GM23338 (cell line): ENCODE measurements around the gene SH3RF2. TPM values are rescaled to one million over a fixed set of nuclear protein-coding genes. Genes with fewer than 3 reads are reported as not detected.

Experiments used
- ATAC-seq: fragments of 200-7000 bp; cut with Tn5 transposase; 3 replicates; pipeline ENCODE4 v1.9.1; 2020
- DNase-seq: peaks from one replicate; pipeline ENCODE4 v3.0.0-alpha.2; 2015; ENCODE audit warnings: low spot score
- H2AFZ ChIP-seq: fragments of 200-600 bp; sonication (generic); 2 replicates; pipeline ENCODE4 v1.8.0; 2016; ENCODE audit warnings: antibody characterized with exemption, mild to moderate bottlenecking, moderate library complexity
- H3F3A ChIP-seq: fragments of 200-600 bp; sonication (generic); replicated peaks from 2 replicates; pipeline ENCODE4 v1.8.0; 2017; ENCODE audit warnings: antibody characterized with exemption, mixed run types, low read depth
- H3K27ac ChIP-seq: fragments of 200-600 bp; sonication (generic); 2 replicates; pipeline ENCODE4 v1.6.1; 2016; ENCODE audit warnings: low read depth
- H3K27me3 ChIP-seq: fragments of 200-600 bp; sonication (generic); 2 replicates; pipeline ENCODE4 v1.8.0; 2016; ENCODE audit warnings: mild to moderate bottlenecking, mixed run types, moderate library complexity; ENCODE audit not compliant: insufficient read depth
- H3K36me3 ChIP-seq: fragments of 200-600 bp; sonication (generic); 2 replicates; pipeline ENCODE4 v1.8.0; 2016; ENCODE audit warnings: mild to moderate bottlenecking; ENCODE audit not compliant: insufficient read depth
- H3K4me1 ChIP-seq: fragments of 200-600 bp; sonication (generic); 2 replicates; pipeline ENCODE4 v1.8.0; 2016; ENCODE audit warnings: mild to moderate bottlenecking, moderate library complexity; ENCODE audit not compliant: insufficient read depth
- H3K4me2 ChIP-seq: fragments of 200-600 bp; sonication (generic); 2 replicates; pipeline ENCODE4 v1.7.1; 2017; ENCODE audit warnings: mixed run types
- H3K4me3 ChIP-seq: fragments of 200-600 bp; sonication (generic); 2 replicates; pipeline ENCODE4 v1.6.1; 2016; ENCODE audit warnings: mixed run types
- H3K79me2 ChIP-seq: fragments of 200-600 bp; sonication (generic); replicated peaks from 2 replicates; pipeline ENCODE4 v1.8.0; 2017; ENCODE audit warnings: mild to moderate bottlenecking; ENCODE audit not compliant: insufficient read depth
- H3K9me2 ChIP-seq: fragments of 200-600 bp; sonication (generic); 2 replicates; pipeline ENCODE4 v1.8.0; 2017; ENCODE audit not compliant: insufficient read depth
- H4K20me1 ChIP-seq: fragments of 200-600 bp; sonication (generic); replicated peaks from 2 replicates; pipeline ENCODE4 v1.8.0; 2017; ENCODE audit warnings: mild to moderate bottlenecking; ENCODE audit not compliant: insufficient read depth
- H3K27ac Mint-ChIP-seq: 2 replicates; pipeline ENCODE4 v1.8.0; 2020; ENCODE audit warnings: inconsistent platforms, mild to moderate bottlenecking, moderate library complexity, mixed read lengths
- H3K27me3 Mint-ChIP-seq: 3 replicates; pipeline ENCODE4 v1.8.0; 2022; ENCODE audit warnings: low read depth, mild to moderate bottlenecking, moderate library complexity, mixed read lengths, inconsistent platforms; ENCODE audit not compliant: insufficient read depth, poor library complexity
- H3K36me3 Mint-ChIP-seq: 3 replicates; pipeline ENCODE4 v1.8.0; 2021; ENCODE audit warnings: low read depth, mild to moderate bottlenecking, inconsistent platforms, moderate library complexity, mixed read lengths
- H3K4me1 Mint-ChIP-seq: 3 replicates; pipeline ENCODE4 v1.8.0; 2020; ENCODE audit warnings: mild to moderate bottlenecking, inconsistent platforms, mixed read lengths
- H3K4me3 Mint-ChIP-seq: 3 replicates; pipeline ENCODE4 v1.8.0; 2021; ENCODE audit warnings: moderate library complexity, mild to moderate bottlenecking, inconsistent platforms, mixed read lengths
- H3K9me3 Mint-ChIP-seq: 3 replicates; pipeline ENCODE4 v1.8.0; 2020; ENCODE audit warnings: moderate library complexity, mild to moderate bottlenecking, inconsistent platforms, mixed read lengths
- CTCF ChIP-seq, 2 experiments: fragments of 200-600 bp in 1 of 2; sonication (generic) in 1 of 2; conservative IDR thresholded peaks; 2 replicates each; pipeline versions ENCODE4 v1.5.1 to v1.6.1; 2016 to 2017; ENCODE audit warnings: antibody characterized with exemption in 2 of 2, low read depth in 2 of 2, mild to moderate bottlenecking in 2 of 2, moderate library complexity in 1 of 2
- EZH2 ChIP-seq: fragments of 200-600 bp; sonication (generic); IDR thresholded peaks from one replicate; pipeline ENCODE4 v1.8.0; 2017; ENCODE audit warnings: antibody characterized with exemption, mild to moderate bottlenecking, low read depth; ENCODE audit not compliant: unreplicated experiment
- EZH2phosphoT487 ChIP-seq: fragments of 200-600 bp; sonication (generic); IDR thresholded peaks from one replicate; pipeline ENCODE4 v1.8.1; 2018; ENCODE audit warnings: antibody characterized with exemption; ENCODE audit not compliant: unreplicated experiment
- POLR2AphosphoS5 ChIP-seq: IDR thresholded peaks from 2 replicates; pipeline ENCODE4 v1.6.1; 2016; ENCODE audit warnings: antibody characterized with exemption, low read depth
- REST ChIP-seq: IDR thresholded peaks from one replicate; pipeline ENCODE4 v1.6.1; 2018; ENCODE audit warnings: antibody characterized with exemption; ENCODE audit not compliant: unreplicated experiment
- STAT1 ChIP-seq: IDR thresholded peaks from one replicate; pipeline ENCODE4 v1.6.1; 2016; ENCODE audit warnings: antibody characterized with exemption; ENCODE audit not compliant: unreplicated experiment
- polyA plus RNA-seq: library from polyadenylated mRNA; unstranded; fragments of >200 nt; fragmentation: Nextera tagmentation; extraction: Ambion mirVana; gene quantifications from 2 replicates; pipeline ENCODE4 v1.2.1, GENCODE V29; 2016
- total RNA-seq: library from RNA; depleted of rRNA; stranded (reverse); fragments of >200 nt; shearing (Covaris generic); gene quantifications from 2 replicates; pipeline ENCODE4 v1.2.3, GENCODE V29; 2014

SH3RF2 gene
- total and polyA plus RNA-seq, 2 experiments from 2014 or later = 1.7 to 2.4 TPM

DNA sequence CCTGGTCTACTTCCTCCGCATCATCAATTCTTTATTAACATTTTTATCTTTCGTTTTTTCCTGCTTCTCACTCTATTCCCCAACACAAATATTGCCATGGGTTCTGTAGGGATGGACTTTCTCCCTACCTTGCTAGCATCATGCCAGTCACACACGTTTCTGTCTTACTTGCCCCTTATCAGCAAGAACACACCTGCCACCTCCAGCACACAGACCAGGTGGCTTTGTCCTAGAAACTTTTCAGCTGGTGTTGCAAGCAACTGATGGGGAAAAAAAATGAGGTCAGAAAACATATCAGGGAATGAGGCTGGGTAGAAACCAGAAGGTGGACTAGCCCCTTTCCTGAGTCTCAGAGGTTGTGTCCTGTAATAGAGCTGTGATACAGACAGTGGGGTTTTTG lies 5.8 kb downstream of the SH3RF2 start (continued):
- no peak for TF ChIP-seq CTCF (conservative IDR thresholded peaks at IDR 0.05; ENCODE audit: low read depth in 2 of 2)
- TF ChIP-seq REST = no peak

DNA sequence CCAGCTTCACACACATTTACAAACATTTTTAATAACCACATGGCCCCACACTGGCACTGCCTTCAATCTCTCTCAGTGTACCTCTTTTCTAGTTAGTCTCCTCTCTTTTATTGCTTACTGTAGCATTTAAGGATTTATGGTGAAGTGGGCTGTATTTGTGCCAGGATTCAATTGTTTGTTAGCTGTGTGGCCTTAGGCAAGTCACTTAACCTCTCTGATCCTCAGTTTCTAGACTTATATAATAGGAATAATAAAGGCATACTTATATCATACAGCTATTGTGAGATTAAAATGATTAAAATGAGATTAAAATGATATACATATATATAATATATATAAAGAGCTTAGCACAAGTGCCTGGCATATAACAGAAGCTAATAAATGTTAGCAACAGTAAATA lies 6.4 kb downstream of the SH3RF2 start:
- no peaks in the 10 kb centered on the region for H3K79me2 ChIP-seq
- TF ChIP-seq EZH2 (no peak), STAT1 (no peak), REST (no peak), CTCF (conservative IDR thresholded peaks at IDR 0.05; ENCODE audit: low read depth in 2 of 2) (no peak), POLR2AphosphoS5 (no peak), EZH2phosphoT487 (no peak)

More for the DNA sequence above, 6.4 kb downstream of the SH3RF2 start:
- no peak for DNase-seq
- no peaks in the 10 kb centered on the region for H3K36me3 ChIP-seq
- Mint-ChIP-seq H3K27me3 (no peaks in the 10 kb centered on the region), H3K27ac (no peak overlapping the region), H3K4me1 (peaks cover 19% of the 10 kb centered on the region), H3K36me3 (no peaks in the 10 kb centered on the region), H3K9me3 (no peaks in the 10 kb centered on the region), H3K4me3 (no peak overlapping the region)
- 0 out of 2 replicates have a peak, but pooled peaks cover 5% of the 10 kb centered on the region for H3K27me3 ChIP-seq
- no peak for ATAC-seq
- no peak overlapping the region for H3K4me3 ChIP-seq
- no peak overlapping the region for H3K4me2 ChIP-seq
- H3K27ac ChIP-seq = no peak overlapping the region
- no peaks in the 10 kb centered on the region for H3F3A ChIP-seq
- no peak overlapping the region for H2AFZ ChIP-seq
- no peaks in the 10 kb centered on the region for H4K20me1 ChIP-seq
- H3K4me1 ChIP-seq = peaks cover 16% of the 10 kb centered on the region
- no peaks in the 10 kb centered on the region for H3K9me2 ChIP-seq
